OCI-LY3 (cell line): ENCODE results near the gene GLIS1.

Source experiments
- CTCF ChIP-seq: fragments of 200-600, 300-600 bp; sonication (generic); IDR thresholded peaks from 2 replicates; pipeline ENCODE4 v1.5.1; 2014; ENCODE audit warnings: antibody characterized with exemption, low read length, low read depth
- EZH2phosphoT487 ChIP-seq: fragments of 200-600 bp; shearing (Covaris generic); IDR thresholded peaks from 2 replicates; pipeline ENCODE4 v1.6.1; 2018; ENCODE audit warnings: antibody characterized with exemption, mixed run types, low read depth

- TF ChIP-seq CTCF, result no peak
- no peak for TF ChIP-seq EZH2phosphoT487
Observed at GRCh38 chr1:53730224-53730865, 8.6 kb downstream of the GLIS1 start.
